GM12878 (cell line): ENCODE results near the gene SRM. TPM values are rescaled to one million over a fixed set of nuclear protein-coding genes. Genes with fewer than 3 reads are reported as not detected.

Experiments used
- ATF3 ChIP-seq: IDR thresholded peaks from 2 replicates; pipeline ENCODE4 v1.6.1; 2011; ENCODE audit warnings: low read depth, mild to moderate bottlenecking, low read length, moderate library complexity, borderline replicate concordance; ENCODE audit errors: extremely low read depth
- BCL11A ChIP-seq: IDR thresholded peaks from 2 replicates; pipeline ENCODE4 v1.6.1; 2011; ENCODE audit warnings: low read depth, low read length
- BHLHE40 ChIP-seq, 2 experiments: fragments of 450-650 bp in 1 of 2; IDR thresholded peaks; 2 replicates each; pipeline ENCODE4 v1.6.1; 2011 to 2017; ENCODE audit warnings: low read depth in 2 of 2, borderline replicate concordance in 1 of 2, improper control_type of control experiment in 1 of 2, low read length in 1 of 2, mild to moderate bottlenecking in 1 of 2
- CBFB ChIP-seq: IDR thresholded peaks from 2 replicates; pipeline ENCODE4 v1.6.1; 2016; ENCODE audit warnings: antibody characterized with exemption, low read depth
- CHD1 ChIP-seq: IDR thresholded peaks from 2 replicates; pipeline ENCODE4 v1.6.1; 2012; ENCODE audit warnings: low read depth, low read length, improper control_type of control experiment
- FOXK2 ChIP-seq: fragments of 450-650 bp; IDR thresholded peaks from 2 replicates; pipeline ENCODE4 v1.6.1; 2017; ENCODE audit warnings: mild to moderate bottlenecking, moderate library complexity
- HDGF ChIP-seq: fragments of 450-650 bp; IDR thresholded peaks from 2 replicates; pipeline ENCODE4 v1.6.1; 2016; ENCODE audit warnings: antibody characterized with exemption
- RELB ChIP-seq: fragments of 450-650 bp; IDR thresholded peaks from 2 replicates; pipeline ENCODE4 v1.6.1; 2017; ENCODE audit warnings: low read depth, mild to moderate bottlenecking, moderate library complexity
- SIN3A ChIP-seq: IDR thresholded peaks from 2 replicates; pipeline ENCODE4 v1.6.1; 2012; ENCODE audit warnings: low read depth, low read length, improper control_type of control experiment
- SMAD5 ChIP-seq: IDR thresholded peaks from 2 replicates; pipeline ENCODE4 v1.6.1; 2016; ENCODE audit warnings: antibody characterized with exemption, low read depth
- SP1 ChIP-seq: IDR thresholded peaks from one replicate; pipeline ENCODE4 v1.6.1; 2011; ENCODE audit warnings: low read depth, low read length
- SREBF2 ChIP-seq: IDR thresholded peaks from 2 replicates; pipeline ENCODE4 v1.6.1; 2012; ENCODE audit warnings: mild to moderate bottlenecking, low read length
- TCF7 ChIP-seq: IDR thresholded peaks from 2 replicates; pipeline ENCODE4 v1.6.1; 2014; ENCODE audit warnings: antibody characterized with exemption, borderline replicate concordance
- ZBTB40 ChIP-seq: fragments of 450-650 bp; IDR thresholded peaks from 2 replicates; pipeline ENCODE4 v1.6.1; 2016; ENCODE audit warnings: mild to moderate bottlenecking, moderate library complexity, borderline replicate concordance
- ZNF217 ChIP-seq: fragments of 450-650 bp; IDR thresholded peaks from 2 replicates; pipeline ENCODE4 v1.6.1; 2017; ENCODE audit warnings: antibody characterized with exemption, mild to moderate bottlenecking
- ZNF384 ChIP-seq: IDR thresholded peaks from 2 replicates; pipeline ENCODE4 v1.6.1; 2012; ENCODE audit warnings: low read depth, mild to moderate bottlenecking, low read length, improper control_type of control experiment, borderline replicate concordance
- ZZZ3 ChIP-seq: IDR thresholded peaks from 2 replicates; pipeline ENCODE4 v1.6.1; 2011; ENCODE audit warnings: low read depth; ENCODE audit not compliant: control insufficient read depth, insufficient read length
- polyA plus RNA-seq, 11 experiments: library from polyadenylated mRNA; depleted of rRNA in 4 of 11; unstranded in 6 of 11; stranded (reverse) in 5 of 11; fragments of >200 nt; fragmentation: Nextera tagmentation in 4 of 11; fragmentation: Illumina TruSeq in 1 of 11; extraction: Ambion mirVana in 4 of 11; extraction: Trizol in 1 of 11; gene quantifications; 1 replicate in 1 of 11; 2 replicates in 10 of 11; pipeline versions ENCODE4 v1.2.1 to v1.2.3, GENCODE V29; 2011 to 2016; ENCODE audit warnings: inconsistent platforms in 2 of 11, missing spikeins in 2 of 11, low read depth in 1 of 11
- total RNA-seq, 4 experiments: library from RNA; depleted of rRNA in 3 of 4; stranded (reverse); fragments of >200 nt in 3 of 4; fragmentation: Illumina TruSeq in 1 of 4; extraction: Trizol in 1 of 4; gene quantifications; 2 replicates each; pipeline versions ENCODE4 v1.2.1 to v1.2.3, GENCODE V29; 2013 to 2021
- TF ChIP-seq, protein P1 (sequence below): fragments of 450-650 bp; IDR thresholded peaks from 2 replicates; pipeline ENCODE4 v1.6.1; 2018; ENCODE audit warnings: mild to moderate bottlenecking, low read depth, moderate library complexity; ENCODE audit not compliant: partially characterized antibody
- TF ChIP-seq, protein P2 (sequence below): IDR thresholded peaks from 2 replicates; pipeline ENCODE4 v1.6.1; 2012; ENCODE audit warnings: low read length, inconsistent platforms
- TF ChIP-seq, protein P3 (sequence below): IDR thresholded peaks from 2 replicates; pipeline ENCODE4 v1.6.1; 2011; ENCODE audit warnings: mild to moderate bottlenecking, low read depth, low read length, moderate library complexity; ENCODE audit not compliant: insufficient replicate concordance

The SRM gene
- total and polyA plus RNA-seq, 10 of the 15 experiments (the other 5 are each of a cell fraction or from before 2014, with no cell fraction given): 16.7 to 255 (median 81.2) TPM

GRCh38 chr1:11062965-11063401, 3.2 kb upstream of the SRM start (continued):
- peak; percentile 83 for TF ChIP-seq RELB
- TF ChIP-seq ZZZ3: no peak
- TF ChIP-seq HDGF: no peak
- no peak for TF ChIP-seq SREBF2
- TF ChIP-seq ZNF217: 0 out of 2 replicates have a peak, but pooled peaks have one; percentile 42
- peak; percentile 14 for TF ChIP-seq SP1
- TF ChIP-seq TCF7: no peak
- TF ChIP-seq ZBTB40: no peak
- TF ChIP-seq FOXK2: no peak; the same call in 1 of the 2 replicates
- TF ChIP-seq CBFB: peak; percentile 96
- TF ChIP-seq, protein P1, sequence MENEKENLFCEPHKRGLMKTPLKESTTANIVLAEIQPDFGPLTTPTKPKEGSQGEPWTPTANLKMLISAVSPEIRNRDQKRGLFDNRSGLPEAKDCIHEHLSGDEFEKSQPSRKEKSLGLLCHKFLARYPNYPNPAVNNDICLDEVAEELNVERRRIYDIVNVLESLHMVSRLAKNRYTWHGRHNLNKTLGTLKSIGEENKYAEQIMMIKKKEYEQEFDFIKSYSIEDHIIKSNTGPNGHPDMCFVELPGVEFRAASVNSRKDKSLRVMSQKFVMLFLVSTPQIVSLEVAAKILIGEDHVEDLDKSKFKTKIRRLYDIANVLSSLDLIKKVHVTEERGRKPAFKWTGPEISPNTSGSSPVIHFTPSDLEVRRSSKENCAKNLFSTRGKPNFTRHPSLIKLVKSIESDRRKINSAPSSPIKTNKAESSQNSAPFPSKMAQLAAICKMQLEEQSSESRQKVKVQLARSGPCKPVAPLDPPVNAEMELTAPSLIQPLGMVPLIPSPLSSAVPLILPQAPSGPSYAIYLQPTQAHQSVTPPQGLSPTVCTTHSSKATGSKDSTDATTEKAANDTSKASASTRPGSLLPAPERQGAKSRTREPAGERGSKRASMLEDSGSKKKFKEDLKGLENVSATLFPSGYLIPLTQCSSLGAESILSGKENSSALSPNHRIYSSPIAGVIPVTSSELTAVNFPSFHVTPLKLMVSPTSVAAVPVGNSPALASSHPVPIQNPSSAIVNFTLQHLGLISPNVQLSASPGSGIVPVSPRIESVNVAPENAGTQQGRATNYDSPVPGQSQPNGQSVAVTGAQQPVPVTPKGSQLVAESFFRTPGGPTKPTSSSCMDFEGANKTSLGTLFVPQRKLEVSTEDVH: no peak
- TF ChIP-seq ZNF384: no peak
- TF ChIP-seq ATF3: no peak
- TF ChIP-seq, protein P2, sequence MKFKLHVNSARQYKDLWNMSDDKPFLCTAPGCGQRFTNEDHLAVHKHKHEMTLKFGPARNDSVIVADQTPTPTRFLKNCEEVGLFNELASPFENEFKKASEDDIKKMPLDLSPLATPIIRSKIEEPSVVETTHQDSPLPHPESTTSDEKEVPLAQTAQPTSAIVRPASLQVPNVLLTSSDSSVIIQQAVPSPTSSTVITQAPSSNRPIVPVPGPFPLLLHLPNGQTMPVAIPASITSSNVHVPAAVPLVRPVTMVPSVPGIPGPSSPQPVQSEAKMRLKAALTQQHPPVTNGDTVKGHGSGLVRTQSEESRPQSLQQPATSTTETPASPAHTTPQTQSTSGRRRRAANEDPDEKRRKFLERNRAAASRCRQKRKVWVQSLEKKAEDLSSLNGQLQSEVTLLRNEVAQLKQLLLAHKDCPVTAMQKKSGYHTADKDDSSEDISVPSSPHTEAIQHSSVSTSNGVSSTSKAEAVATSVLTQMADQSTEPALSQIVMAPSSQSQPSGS: no peak; the same call in 1 of the 2 replicates
- no peak for TF ChIP-seq SMAD5
- TF ChIP-seq, protein P3, sequence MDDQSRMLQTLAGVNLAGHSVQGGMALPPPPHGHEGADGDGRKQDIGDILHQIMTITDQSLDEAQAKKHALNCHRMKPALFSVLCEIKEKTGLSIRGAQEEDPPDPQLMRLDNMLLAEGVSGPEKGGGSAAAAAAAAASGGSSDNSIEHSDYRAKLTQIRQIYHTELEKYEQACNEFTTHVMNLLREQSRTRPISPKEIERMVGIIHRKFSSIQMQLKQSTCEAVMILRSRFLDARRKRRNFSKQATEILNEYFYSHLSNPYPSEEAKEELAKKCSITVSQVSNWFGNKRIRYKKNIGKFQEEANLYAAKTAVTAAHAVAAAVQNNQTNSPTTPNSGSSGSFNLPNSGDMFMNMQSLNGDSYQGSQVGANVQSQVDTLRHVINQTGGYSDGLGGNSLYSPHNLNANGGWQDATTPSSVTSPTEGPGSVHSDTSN: peak; percentile 37
- no peak for TF ChIP-seq CHD1
- peak; percentile 99 for TF ChIP-seq BHLHE40 (IDR thresholded peaks at IDR 0.05; ENCODE audit: borderline replicate concordance in 1 of 2, low read depth in 2 of 2, low read length in 1 of 2)
- peak; percentile 96 for TF ChIP-seq BCL11A
- 0 out of 2 replicates have a peak, but pooled peaks have one; percentile 57 for TF ChIP-seq SIN3A
